D341Med (cell line): ENCODE data around the gene HS3ST4.
"Not testable (repeated sequence)": the region's sequence is repeated elsewhere in the genome, so short reads cannot be mapped to it uniquely, and the experiment has no call there.

Experiments used
- DNase-seq: peaks from one replicate; pipeline ENCODE4 v3.0.0; 2012; ENCODE audit warnings: low spot score

HS3ST4 gene

DNA sequence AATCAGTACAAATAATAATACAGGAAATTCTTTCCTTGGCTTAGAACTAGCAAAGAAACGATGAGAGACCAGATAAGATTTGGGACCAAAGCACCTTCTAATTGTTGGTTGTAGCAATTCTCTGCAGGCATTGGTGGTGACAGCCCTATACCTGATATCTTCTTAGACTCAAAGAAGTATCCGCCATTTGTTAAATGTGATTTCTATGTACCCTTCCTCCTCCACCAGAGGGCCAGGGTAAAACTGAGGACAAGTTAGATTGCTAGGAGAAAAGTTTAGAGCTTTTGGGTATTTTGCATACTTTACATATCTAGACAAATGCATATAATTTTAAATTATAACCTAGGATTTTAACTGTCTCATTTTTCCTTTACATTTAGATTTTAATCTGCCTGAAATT lies 304.3 kb downstream of the HS3ST4 start:
- DNase-seq: no peak

DNA sequence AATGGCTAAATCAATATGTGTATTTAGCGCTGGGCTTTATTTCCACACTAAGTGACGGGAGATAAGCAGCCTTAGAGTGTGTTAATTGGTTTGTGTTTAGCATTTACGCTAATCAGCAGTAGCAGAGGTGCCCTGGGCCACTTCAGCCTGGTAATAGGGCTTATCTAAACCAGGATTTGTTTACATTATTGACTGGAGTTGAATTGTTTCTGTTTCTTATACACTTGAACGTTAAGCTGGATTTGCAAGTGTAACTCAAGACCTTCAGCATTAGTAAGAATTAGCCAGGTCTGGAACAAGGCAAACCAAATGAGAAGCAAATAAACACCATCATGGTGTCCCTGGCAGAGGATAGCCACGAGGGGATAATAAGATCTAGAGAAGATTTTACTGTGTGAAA lies 313.6 kb downstream of the HS3ST4 start:
- peak; percentile 65 for DNase-seq

DNA sequence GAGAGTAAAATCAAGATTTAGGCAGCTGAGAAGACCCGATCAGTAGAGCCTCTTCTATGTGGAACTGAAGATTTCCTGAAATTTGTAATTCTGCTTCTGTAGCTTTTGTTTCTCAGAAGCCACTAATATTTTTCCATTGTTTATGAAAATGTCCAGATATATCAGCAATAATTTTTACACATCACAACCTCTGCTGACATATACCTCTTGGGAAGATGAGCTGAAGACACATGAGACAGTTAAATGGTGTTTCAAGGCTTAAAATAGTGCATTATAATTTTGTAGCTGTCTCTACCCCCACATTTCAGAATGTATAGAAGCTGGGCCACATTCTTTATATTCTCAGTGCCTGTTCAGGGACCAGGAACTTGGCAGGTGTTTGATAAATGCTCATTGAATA lies 320.6 kb downstream of the HS3ST4 start:
- DNase-seq: no peak

DNA sequence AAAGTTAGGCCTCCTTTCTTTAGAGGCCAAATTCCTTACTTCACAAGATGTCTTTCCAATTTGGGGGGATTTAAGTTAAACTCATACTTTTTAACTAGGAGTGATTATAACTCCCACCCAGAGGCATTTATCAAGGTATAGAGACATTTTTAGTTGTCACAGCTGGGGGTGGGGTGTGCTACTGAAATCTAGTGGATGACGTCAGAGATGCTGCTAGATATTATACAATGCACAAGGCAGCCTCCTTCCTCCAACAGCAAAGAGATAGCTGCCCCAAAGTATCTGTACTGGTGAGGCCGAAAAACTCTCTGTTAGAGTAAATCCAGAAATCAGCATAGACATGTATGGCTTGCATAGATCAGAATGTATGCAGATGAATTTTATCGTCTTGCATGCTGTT lies 324.0 kb downstream of the HS3ST4 start:
- no peak for DNase-seq

DNA sequence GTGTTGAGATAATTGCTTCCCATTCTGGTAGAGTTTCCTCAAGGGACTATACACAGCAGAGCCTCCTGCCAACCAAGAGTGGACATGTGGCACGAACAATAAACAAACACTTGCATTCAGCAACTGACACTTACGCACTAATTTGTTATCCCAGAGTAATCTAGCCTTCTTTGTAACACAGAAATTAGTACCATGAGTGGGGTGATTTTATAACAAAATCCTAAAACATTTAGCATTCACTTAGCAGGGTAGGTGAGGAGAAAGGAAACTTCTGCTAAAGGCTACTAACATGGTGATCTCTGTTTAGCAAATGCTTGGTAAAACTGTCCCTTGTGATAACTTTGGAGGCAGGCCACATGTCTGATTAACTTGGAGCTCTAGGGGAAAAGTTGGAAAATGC lies 325.2 kb downstream of the HS3ST4 start:
- DNase-seq: no peak

DNA sequence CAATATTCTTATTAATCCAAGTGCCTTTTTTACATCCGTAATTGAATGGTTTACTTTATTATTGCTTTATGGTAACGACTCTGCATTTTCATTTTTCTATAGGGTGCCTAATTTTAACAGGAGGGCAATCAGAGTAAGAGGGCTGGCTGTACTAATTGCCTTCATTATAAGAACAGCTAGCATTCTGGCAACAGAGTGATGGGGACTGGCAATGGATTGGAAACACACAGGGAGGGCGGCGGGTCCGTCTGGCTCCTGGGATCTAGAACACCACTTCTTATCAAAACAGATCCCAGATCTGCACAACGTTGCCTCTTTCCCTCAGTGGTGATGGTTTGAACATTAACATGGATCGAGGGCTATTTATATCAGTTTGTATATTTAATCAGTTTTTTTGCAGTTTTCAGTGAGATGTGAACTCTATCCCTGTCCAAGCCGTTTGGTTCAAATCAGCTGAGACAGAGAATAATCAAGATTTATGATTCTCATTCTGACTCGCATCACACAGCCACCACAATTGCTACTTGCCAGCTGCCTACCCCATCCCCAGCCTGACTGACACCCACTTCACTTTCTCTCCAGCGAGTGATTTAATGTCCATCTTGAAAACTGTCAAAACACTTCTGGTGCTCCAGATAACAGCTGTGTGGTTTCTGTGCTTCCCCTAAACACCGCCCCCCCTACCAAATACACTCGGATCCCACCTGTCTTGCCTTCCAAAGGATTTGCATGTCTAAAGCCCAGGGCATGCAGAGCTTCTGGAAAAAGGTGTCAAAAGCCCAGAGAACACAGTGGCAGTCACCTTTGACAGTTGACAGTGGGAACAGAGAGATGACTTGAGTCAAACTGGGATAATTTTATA lies 327.9 kb downstream of the HS3ST4 start:
- no peak for DNase-seq

DNA sequence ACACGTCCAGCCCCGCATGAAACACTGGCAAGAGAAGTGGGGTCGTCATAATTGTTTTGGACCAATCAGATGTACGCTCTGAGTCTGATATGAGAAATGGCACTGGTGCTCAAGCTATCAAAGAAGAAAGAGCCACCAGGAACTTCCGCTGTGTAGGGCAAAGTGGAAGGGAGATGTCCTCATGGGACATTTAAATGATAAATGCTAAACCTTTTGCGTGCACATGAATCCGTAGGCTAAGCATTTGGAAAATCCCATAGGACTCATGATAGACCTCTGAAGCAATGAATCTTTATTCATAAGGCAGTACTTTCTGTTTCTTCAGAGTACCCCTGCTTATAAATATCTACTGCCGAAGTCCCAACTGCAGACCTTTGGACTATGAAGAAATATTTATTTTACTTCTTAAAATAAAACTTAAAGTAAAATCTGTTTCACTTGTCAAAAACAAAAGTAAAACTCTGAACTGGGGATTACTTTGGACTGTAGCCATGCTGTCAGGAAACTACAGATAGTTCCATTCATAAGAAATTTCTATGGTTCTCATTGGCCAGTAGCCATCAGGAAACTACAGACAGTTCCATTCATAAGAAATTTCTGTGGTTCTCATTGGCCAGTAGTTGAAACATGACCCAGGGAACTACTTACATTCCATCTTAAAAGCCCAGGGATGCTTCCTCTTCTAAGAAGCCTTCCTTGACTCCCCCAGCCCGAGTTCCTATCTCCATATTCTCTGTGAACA lies 335.1 kb downstream of the HS3ST4 start:
- no peak for DNase-seq

DNA sequence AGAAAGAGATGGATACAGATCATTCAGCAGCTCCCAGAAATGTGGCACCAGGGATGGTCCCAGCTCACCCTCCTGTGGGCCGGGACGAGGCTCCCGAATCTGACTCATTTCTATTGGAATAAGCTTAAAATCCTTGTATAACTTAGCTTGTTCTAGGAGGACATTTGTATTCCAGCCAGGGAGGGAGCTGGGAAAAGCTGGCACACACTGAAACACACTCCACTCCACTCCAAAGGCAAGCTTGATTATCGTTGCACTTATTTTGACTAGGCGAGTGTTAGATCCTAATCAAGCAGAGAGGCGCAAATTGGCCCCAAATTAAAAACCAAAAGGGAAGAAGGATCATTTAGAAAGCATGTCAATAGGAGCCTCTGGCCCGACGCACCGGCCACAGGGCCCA lies 339.5 kb downstream of the HS3ST4 start:
- DNase-seq: no peak

DNA sequence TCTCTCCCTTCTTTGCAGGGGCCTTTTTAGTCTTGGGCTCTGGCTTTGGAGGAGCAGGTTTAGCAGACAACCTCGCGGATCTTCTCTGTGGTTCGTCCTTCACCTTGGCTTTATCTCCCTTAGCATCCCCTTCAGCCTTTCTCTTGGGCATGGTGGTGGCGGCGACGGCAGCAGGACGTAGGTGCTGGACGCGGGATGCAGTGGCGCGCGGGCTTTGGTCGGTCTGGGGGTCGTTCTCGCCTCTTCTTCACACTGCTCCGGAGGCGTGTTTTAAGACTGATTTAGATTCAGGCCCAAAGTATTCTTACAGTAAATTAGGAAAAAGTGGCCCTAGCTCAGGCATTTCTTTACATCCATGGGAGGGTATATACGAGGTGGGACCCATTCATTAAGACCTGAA lies 340.9 kb downstream of the HS3ST4 start:
- not testable (repeated sequence) for DNase-seq

DNA sequence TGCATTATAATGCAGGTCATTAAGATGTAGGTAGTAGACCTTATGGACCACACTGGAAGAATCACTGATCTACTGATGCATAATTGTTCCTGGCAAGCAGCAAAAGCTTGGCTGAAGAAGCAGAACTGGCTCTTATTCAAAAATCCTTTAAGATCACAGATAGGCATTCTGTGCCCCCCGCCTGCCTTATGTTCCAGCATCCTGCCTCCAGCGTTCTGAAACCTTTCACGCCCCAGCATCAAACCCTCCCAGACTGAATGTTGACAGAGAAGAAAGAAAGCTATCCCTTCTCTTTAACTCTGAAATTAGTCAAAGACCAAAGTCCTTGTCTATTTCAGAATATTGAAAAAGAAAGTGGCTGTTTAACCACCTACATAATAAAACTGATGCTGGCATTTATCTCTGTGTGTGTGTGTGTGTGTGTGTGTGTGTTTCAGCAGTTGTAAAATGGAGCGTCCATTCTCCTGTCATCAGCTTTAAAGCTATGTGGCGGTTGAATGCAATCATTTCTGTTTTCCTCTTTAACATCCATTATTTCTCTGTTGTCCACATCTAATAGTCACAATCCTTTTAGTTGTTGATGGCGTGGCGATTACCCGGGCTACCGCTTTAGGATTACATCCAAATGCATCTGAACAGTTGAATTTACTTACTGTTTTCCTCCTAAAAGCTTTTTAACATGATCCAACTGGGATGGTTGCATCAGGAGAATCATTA lies 350.4 kb downstream of the HS3ST4 start:
- DNase-seq: no peak

DNA sequence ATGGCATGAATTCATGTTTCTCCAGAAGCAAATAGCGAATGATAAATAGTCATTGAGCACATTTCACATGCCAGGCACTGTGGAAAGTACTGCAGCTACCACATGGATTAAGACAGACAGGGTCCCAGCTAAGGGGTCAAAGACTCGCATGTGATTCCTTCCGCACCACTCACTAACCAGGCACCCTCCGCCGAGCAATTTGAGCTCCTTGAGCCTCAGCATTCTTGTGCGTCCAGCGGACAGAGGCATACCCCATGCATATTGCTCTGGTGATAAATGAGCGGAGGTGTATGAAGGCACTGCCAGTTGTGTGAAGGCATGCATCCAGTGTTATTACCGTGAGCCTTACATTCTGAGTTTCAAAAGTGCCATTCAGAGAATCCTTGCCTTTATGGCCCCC lies 358.7 kb downstream of the HS3ST4 start:
- no peak for DNase-seq

DNA sequence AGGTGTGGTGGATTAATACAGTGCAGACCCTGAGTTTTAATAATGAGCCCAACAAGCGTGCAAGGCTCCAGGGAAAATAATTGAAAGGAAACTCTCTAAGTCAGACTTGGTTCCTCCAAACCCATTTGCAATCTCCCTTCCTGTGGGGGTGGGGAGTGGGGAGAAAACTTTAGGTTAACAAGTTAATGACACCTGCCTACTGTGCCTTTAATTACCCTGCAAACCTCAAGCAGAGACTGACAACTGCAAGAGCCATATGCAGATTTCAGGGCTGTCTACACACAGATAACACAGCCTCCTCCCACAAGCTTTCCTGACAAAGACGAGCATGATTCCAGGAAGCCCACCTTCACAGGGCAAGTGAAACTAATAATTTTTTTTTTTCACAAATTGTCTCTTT lies 359.3 kb downstream of the HS3ST4 start:
- DNase-seq: no peak

DNA sequence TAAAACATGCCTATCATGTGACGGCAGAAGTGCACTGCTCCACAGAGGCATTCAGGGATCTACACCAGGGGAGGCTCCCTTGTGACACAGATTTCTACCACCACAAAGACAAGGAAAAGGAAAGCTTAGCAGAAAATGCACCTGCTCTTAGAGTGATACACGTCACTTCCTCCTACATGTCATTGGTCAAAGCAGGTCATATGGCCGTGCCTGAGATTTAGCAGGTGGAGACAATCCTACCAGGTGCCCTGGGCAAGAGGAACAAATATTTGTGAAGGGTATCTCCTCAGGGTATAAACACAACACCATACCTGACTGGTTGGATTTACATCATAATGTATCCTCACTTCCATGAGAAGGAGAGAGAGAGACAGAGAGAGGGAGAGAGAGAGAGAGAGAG lies 362.1 kb downstream of the HS3ST4 start:
- DNase-seq: no peak

DNA sequence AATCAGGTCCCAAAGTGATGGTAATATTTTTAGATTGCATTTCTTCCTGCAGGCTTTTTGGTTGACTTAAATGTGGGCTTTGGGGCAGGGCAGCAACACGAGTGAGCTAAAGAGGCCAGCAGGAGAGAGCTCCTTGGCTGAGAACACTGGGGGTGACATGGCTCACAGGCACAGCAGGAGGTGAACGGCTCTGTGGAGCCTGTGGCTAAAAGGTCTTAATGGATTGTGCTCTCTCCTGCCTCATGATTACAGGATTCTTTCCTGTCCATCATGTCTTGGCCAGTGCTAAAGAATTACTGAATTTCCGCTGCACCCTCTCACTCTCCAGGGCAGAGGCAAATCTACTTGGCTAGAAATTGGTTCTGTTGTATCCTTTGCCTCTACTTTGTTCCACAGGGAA lies 366.6 kb downstream of the HS3ST4 start:
- DNase-seq: no peak

DNA sequence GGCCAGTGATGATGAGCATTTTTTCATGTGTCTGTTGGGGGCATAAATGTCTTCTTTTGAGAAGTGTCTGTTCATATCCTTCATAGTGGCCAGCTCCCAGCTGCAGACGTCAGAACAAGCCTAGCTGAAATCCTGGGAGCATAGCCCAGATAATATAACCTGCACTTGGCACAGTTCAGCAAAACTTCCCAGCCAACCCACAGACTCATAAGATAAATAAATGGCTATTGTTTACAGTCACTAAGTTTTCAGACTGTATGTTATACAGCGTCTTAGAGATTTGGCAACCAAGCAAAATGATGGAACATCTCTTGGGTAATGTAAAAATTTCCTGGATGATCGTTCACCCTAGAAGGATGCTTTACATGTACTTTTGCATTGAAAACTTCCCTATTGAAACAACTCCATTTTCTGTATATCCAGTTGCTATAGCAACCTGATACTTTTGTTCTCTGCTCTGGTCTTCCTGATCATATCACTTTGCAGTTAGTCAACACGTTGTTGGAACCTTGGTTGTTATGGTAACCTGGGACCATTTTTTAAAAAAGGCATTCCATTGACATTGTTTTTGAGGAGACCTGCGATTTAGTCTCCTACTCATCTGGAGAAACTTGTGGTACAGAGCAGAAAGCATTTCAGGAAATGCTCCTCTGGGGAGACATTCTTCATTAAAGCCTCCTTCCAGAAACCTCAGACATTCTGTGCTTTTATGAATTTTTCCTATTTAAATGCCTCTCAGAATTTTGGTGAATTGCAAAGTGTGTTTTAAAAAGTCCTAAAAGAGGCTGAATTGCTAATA lies 378.7 kb downstream of the HS3ST4 start:
- no peak for DNase-seq

DNA sequence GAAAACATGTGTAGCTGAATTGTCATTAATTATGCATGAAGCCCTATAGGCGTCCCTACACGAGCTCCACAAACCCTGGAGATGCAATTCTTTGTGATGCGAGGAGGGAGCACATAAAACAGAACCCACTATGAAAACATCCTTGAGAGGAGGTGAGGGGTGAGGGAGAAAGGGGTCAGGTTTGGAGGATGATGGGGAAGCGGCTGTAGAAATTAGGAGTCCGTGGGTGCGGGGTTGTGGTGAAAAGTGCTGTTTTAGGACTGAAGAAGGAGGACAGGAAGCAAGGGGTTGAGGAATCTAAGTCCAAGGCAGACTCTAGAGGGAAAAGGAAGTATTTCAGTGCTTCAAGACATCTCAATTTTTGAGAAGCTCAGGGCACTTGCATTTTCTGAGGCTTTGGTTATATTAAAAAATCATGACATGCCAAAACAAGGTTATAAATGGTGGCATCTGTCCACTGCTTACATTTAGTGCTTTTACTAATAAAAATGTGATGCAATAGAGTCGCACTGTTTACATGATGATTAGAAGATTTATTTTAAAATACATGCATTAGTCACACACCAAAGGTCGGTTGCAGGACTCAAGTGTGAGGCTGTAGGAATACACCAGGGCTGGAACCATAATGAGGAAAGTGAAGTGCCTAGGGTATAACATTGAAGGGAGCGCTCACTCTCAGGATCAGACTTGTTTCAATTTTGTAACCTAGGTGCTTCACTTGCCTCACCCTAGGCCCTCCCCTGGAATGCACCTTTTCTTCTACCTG lies 379.5 kb downstream of the HS3ST4 start:
- DNase-seq: no peak

DNA sequence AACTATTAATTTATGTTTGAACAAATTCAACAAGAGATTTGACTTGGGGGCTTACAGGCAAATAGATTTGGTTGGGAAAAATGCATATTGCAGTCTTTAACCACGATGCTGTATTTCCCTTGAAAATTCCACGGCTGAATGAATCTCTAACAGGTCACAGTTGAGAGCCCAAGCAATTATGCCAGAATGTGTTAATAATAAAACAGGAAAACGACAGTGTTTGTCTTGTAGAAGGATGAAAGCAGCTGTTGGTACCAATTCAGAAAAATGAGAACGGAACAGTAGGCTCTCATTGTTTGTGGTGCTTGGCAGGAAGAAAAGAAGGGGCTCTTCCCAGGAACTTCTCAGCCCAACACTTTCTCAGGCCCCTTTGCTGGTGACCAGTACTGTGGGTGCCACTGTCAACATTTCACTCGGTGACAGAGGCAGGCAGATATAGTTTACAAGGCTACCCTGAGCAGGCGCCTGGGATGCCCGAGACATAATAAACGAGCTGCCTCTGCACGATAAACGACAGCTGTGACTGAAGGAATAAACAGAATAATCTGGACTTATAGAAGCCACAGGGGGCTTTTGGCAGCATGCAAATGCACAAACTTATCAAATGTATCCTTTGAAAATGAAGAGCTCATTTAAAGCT lies 387.1 kb downstream of the HS3ST4 start:
- DNase-seq: peak; percentile 50

DNA sequence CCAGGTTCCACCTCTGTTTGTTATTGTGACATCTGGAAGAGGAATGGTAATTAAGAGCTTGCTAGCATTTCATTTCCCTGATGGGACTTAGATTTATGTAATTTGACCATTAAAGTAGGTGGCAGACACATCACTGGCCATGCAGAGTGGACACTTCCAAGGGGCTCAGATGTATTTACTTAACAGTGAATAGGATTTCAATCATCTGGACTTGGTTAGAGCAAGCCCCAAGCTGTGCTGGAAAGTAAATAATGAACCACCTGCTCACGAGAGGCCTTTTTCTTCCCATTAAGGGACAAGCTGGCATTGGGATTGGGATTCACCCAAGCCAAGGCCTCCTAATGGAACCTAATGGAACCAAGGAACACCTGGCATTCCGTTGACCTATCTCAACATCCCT lies 395.3 kb downstream of the HS3ST4 start:
- DNase-seq: no peak

DNA sequence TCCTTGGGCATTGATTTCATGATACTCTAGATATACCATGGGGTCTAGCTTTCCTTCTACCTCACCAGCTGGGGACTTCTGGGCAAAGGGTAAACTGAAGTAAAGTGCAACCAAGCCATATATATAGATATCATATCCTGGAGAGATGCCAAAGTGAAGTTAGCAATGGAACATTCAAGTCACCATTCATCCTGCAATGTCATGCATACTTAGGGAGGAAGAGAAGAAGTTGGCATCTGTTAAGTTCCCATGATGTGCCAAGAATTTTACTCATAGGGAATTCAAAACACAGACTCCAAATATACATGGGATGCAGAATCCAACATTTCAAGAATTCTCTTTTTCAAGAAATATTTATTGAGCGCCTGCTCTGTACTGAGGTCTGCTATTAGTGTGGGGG lies 399.8 kb downstream of the HS3ST4 start:
- no peak for DNase-seq

DNA sequence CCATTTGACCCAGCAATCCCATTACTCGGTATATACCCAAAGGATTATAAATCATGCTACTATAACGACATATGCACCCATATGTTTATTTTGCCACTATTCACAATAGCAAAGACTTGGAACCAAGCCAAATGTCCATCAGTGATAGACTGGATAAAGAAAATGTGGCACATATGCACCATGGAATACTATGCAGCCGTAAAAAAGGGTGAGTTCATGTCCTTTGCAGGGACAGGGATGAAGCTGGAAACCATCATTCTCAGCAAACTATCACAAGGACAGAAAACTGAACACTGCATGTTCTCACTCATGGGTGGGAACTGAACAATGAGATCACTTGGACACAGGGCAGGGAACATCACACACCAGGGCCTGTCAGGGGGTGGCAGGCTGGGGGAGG lies 406.4 kb downstream of the HS3ST4 start:
- DNase-seq: not testable (repeated sequence)

DNA sequence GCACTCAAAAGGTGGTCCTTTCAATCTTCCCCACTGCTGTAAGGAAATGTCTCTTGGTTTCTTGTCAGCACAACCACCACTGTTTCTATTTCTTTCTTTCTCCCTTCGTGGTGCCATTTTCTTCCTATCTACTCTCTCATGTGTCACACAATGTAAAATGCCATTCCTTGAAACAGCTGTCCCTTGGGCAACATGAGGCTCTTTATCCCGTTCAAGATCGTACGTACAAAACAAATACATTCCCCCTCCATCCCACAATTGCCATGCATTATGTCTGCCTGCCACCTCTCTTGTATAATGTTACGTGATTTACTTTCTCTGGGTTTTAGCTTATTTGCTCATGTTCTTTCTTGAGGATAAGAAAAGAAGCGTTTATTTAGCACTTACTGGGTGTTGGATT lies 410.6 kb downstream of the HS3ST4 start:
- DNase-seq: no peak
